Mesodermal cell (in vitro differentiated cells): ENCODE results near the gene PTPRF.

Experiments used
- H3K27ac ChIP-seq: 2 replicates; pipeline ENCODE4 v1.7.0; 2013; ENCODE audit warnings: mild to moderate bottlenecking, low read depth, low read length, moderate library complexity; ENCODE audit not compliant: severe bottlenecking
- H3K36me3 ChIP-seq: 2 replicates; pipeline ENCODE4 v1.7.1; 2013; ENCODE audit warnings: mild to moderate bottlenecking, low read length, moderate library complexity; ENCODE audit not compliant: control insufficient read depth, insufficient read depth
- H3K4me1 ChIP-seq: one replicate; pipeline ENCODE4 v1.7.1; 2013; ENCODE audit warnings: mild to moderate bottlenecking, low read length; ENCODE audit not compliant: insufficient read depth, control insufficient read depth, poor library complexity, severe bottlenecking
- H3K4me3 ChIP-seq: 2 replicates; pipeline ENCODE4 v1.7.0; 2013; ENCODE audit warnings: low read length, control low read depth, mild to moderate bottlenecking; ENCODE audit not compliant: insufficient read depth, poor library complexity, severe bottlenecking; ENCODE audit errors: extremely low read depth
- H3K9me3 ChIP-seq: 2 replicates; pipeline ENCODE4 v1.7.1; 2013; ENCODE audit warnings: mild to moderate bottlenecking, low read length, moderate library complexity; ENCODE audit not compliant: control insufficient read depth
- WGBS, 2 experiments: methylation state at CpG; one replicate each; pipeline ENCODE4 v1.1.5; 2013; ENCODE audit warnings: missing lambda C conversion rate in 2 of 2; ENCODE audit not compliant: insufficient coverage in 2 of 2; 5-methylcytosine and 5-hydroxymethylcytosine counted together

The PTPRF gene

GRCh38 chr1:43597028-43597427, 66.3 kb downstream of the PTPRF start:
- Histone ChIP-seq H3K36me3 (peaks cover 70% of the 10 kb centered on the region), H3K27ac (no peak overlapping the region), H3K9me3 (no peaks in the 10 kb centered on the region), H3K4me3 (no peak overlapping the region), H3K4me1 (no peaks in the 10 kb centered on the region)
- 86 to 98% methylated on average over 5 of the region's 5 CpGs for WGBS, 2 experiments

DNA sequence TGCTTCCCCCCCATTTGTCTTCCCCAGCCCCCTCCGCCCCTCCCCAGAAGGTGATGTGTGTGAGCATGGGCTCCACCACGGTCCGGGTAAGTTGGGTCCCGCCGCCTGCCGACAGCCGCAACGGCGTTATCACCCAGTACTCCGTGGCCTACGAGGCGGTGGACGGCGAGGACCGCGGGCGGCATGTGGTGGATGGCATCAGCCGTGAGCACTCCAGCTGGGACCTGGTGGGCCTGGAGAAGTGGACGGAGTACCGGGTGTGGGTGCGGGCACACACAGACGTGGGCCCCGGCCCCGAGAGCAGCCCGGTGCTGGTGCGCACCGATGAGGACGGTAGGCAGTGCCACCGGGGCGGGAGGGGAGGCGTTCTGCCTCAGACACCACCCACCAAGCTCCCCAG, 67.0 kb downstream of the PTPRF start:
- peaks cover 69% of the 10 kb centered on the region for H3K36me3 ChIP-seq
- no peaks in the 10 kb centered on the region for H3K4me1 ChIP-seq
- H3K4me3 ChIP-seq, result no peak overlapping the region
- no peaks in the 10 kb centered on the region for H3K9me3 ChIP-seq
- H3K27ac ChIP-seq, result no peak overlapping the region
- 94 to 97% methylated on average over 26 to 29 of the region's 31 CpGs for WGBS, 2 experiments

- no peak overlapping the region for H3K4me3 ChIP-seq
- no peak overlapping the region for H3K27ac ChIP-seq
- no peaks in the 10 kb centered on the region for H3K4me1 ChIP-seq
- H3K9me3 ChIP-seq, result no peaks in the 10 kb centered on the region
- WGBS, 2 experiments, result 94 to 98% methylated on average over 9 to 11 of the region's 11 CpGs
- H3K36me3 ChIP-seq, result peaks cover 66% of the 10 kb centered on the region
These were observed 67.9 kb downstream of the PTPRF start for GRCh38 chr1:43598622-43599021.

DNA sequence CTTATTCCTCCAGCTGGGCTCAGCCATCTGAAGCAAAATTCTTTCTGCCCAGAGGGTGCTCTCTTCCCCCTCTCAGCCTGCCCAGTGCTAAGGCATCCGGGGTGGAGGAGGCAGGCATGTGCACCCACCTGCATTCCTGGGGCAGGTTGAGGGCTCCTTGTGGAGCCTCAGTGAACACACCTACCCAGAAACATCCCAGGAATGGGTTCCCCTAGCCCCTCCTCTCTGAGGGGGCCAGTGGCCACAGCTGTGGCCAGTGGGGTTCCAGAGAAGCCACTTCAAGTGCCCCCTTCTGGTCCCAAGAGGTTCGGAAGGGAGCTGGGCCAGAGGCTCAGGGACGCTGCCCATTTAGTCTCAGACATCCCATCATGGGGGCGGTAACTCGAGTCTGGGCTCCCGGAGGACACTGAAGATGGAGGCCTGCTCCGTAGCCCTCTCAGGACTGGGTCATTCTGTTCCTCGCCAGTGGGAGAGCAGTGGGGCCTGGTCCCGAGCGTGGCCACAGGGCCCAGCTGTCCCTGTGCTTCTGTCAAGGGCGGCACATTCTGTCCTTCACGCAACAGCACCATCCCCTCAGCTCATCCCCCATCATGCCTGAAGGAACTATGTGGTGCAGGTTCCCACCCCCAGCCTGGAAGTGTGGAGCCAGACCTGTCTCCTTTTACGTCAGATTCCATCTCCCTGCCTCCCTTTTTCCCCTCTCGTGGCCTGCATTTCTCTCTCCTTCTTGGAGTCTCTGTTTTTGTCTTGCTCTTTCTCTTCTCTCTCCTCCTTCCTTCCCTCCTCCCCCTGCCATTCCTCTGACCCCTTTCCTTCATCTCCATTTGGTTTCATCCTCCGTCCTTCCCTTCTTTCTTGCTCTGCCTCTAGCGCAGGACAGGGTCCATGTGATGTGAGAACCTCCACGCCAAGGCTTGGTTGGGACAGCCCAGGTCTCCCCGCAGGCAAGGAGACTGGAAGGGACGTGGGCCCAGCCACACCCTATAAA, 69.6 kb downstream of the PTPRF start:
- Histone ChIP-seq H3K4me1 (no peaks in the 10 kb centered on the region), H3K9me3 (no peaks in the 10 kb centered on the region), H3K4me3 (no peak overlapping the region), H3K36me3 (peaks cover 71% of the 10 kb centered on the region), H3K27ac (no peak overlapping the region)
- 92 to 93% methylated on average over 18 to 19 of the region's 19 CpGs for WGBS, 2 experiments

- peaks cover 80% of the 10 kb centered on the region for H3K36me3 ChIP-seq
- H3K4me1 ChIP-seq, result no peaks in the 10 kb centered on the region
- H3K9me3 ChIP-seq, result no peaks in the 10 kb centered on the region
- H3K27ac ChIP-seq, result no peak overlapping the region
- H3K4me3 ChIP-seq, result no peak overlapping the region
- WGBS, 2 experiments, result 94 to 97% methylated on average over 9 to 10 of the region's 10 CpGs
These were observed 72.3 kb downstream of the PTPRF start for GRCh38 chr1:43602990-43603389.

- H3K4me1 ChIP-seq, result no peaks in the 10 kb centered on the region
- H3K36me3 ChIP-seq, result peaks cover 82% of the 10 kb centered on the region
- WGBS, 2 experiments, result 95 to 98% methylated on average over 5 of the region's 5 CpGs
- no peak overlapping the region for H3K27ac ChIP-seq
- no peaks in the 10 kb centered on the region for H3K9me3 ChIP-seq
- H3K4me3 ChIP-seq, result no peak overlapping the region
These were observed 73.5 kb downstream of the PTPRF start for GRCh38 chr1:43604192-43604591.

GRCh38 chr1:43605157-43605556, 74.5 kb downstream of the PTPRF start:
- Histone ChIP-seq H3K9me3 (no peaks in the 10 kb centered on the region), H3K27ac (no peak overlapping the region), H3K36me3 (peaks cover 89% of the 10 kb centered on the region), H3K4me3 (no peak overlapping the region), H3K4me1 (no peaks in the 10 kb centered on the region)
- 97% methylated on average over 17 to 18 of the region's 18 CpGs for WGBS, 2 experiments

DNA sequence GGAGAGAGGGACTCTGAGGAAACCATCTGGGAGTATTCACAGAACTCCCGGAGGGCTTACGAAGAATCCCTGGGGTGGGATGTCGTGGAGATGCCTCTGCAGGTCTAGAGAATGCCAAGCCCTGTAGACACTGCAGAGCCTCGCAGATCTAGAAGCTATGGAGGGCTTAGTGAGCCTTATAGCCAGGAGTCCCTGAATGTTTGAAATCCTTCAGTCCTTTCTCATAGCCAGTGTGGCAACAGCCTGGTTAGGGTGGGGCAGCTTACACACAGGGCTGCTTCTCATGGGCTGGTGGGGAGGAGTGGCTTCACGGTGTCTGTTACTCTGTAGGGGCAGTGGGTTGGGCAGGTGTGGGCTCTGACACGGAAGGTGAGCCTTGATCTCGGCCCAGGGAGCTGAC, 75.1 kb downstream of the PTPRF start:
- Histone ChIP-seq H3K27ac (no peak overlapping the region), H3K36me3 (peaks cover 92% of the 10 kb centered on the region), H3K4me3 (no peak overlapping the region), H3K4me1 (no peaks in the 10 kb centered on the region), H3K9me3 (no peaks in the 10 kb centered on the region)
- WGBS, 2 experiments, result 94 to 96% methylated on average over 6 to 7 of the region's 7 CpGs

DNA sequence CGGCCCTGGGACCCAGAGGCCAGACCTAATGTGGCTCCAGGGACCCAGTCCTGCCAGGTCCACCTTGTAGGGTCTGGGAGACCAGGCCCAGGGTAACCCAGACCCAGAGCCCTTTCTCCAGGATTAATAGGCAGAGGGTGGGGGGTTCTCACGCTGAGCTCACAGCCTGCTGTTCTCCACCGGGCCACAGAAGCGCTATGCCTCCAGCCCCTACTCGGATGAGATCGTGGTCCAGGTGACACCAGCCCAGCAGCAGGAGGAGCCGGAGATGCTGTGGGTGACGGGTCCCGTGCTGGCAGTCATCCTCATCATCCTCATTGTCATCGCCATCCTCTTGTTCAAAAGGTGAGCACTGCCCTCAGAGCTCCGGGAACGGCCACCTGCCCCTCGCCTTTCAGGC, 75.9 kb downstream of the PTPRF start:
- 95 to 97% methylated on average over 13 of the region's 13 CpGs for WGBS, 2 experiments
- Histone ChIP-seq H3K36me3 (peaks cover 91% of the 10 kb centered on the region), H3K4me1 (no peaks in the 10 kb centered on the region), H3K9me3 (no peaks in the 10 kb centered on the region), H3K27ac (no peak overlapping the region), H3K4me3 (no peak overlapping the region)

DNA sequence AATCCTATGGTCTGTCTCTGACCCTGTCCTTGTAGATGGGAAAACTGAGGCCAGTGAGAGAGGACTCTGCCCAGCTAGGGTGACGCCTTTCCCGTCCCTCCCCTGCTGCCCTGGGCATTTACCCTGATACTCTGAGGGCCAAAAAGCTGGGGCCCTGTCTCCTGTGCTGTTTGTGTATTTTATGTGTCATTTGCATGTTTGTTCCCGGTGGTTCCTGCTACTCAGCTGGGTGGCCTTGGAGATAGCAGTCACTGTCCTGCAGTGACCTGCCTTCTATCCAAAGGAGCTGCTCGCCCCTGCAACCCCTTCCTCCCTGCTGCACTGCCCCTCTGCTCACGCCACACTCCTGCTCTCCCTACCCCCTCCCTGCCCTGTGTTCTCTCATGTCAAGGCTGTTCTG, 78.1 kb downstream of the PTPRF start:
- no peaks in the 10 kb centered on the region for H3K4me1 ChIP-seq
- peaks cover 94% of the 10 kb centered on the region for H3K36me3 ChIP-seq
- no peak overlapping the region for H3K4me3 ChIP-seq
- WGBS, 2 experiments, result 86 to 100% methylated on average over 2 to 5 of the region's 5 CpGs
- no peak overlapping the region for H3K27ac ChIP-seq
- H3K9me3 ChIP-seq, result no peaks in the 10 kb centered on the region

DNA sequence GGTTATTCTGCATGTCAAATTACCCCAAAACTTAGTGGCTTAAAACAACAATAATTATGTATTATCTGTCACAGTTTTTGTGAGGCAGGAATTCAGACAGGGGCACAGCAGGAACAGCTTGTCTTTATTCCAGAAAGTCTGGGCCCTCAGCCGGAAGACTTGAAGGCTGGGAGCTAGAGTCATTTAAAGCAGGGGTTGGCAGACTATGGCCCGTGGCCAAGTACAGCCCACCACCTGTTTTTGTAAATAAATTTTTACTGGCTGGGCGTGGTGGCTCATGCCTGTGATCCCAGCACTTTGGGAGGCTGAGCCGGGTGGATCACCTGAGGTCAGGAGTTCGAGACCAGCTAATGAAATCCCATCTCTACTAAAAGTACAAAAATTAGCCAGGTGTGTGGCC, 79.7 kb downstream of the PTPRF start:
- Histone ChIP-seq H3K9me3 (no peaks in the 10 kb centered on the region), H3K36me3 (peaks cover 94% of the 10 kb centered on the region), H3K4me1 (no peaks in the 10 kb centered on the region), H3K27ac (no peak overlapping the region), H3K4me3 (no peak overlapping the region)
- 88 to 92% methylated on average over 2 to 5 of the region's 5 CpGs for WGBS, 2 experiments
